WTC11 (cell line): ENCODE data around the gene GRAMD2B. TPM values are rescaled to one million over a fixed set of nuclear protein-coding genes. Genes with fewer than 3 reads are reported as not detected.

Source experiments
- ATAC-seq: fragments of 200-7000 bp; cut with Tn5 transposase; 2 replicates; pipeline ENCODE4 v1.10.0; 2021; ENCODE audit warnings: mild to moderate bottlenecking, moderate library complexity
- CTCF ChIA-PET: fragments of 300-600 bp; sonication (Branson Sonifier 250); formaldehyde crosslinking; loops from one replicate; lab custom pipeline; 2021; ENCODE audit warnings: antibody characterized with exemption; lab: Charles Lee
- POLR2A ChIA-PET: fragments of 350-600 bp; sonication (Branson Sonifier 250); formaldehyde crosslinking; loops from one replicate; lab custom pipeline; 2021; ENCODE audit warnings: antibody characterized with exemption; lab: Charles Lee
- DNase-seq: peaks from one replicate; pipeline ENCODE4 v3.0.0; 2021; ENCODE audit warnings: low spot score
- H3K27ac Mint-ChIP-seq: 2 replicates; pipeline ENCODE4 v1.8.0; 2021; ENCODE audit warnings: mixed read lengths
- H3K27me3 Mint-ChIP-seq: 2 replicates; pipeline ENCODE4 v1.8.0; 2021; ENCODE audit warnings: low read depth, mild to moderate bottlenecking, moderate library complexity, mixed read lengths
- H3K36me3 Mint-ChIP-seq: 2 replicates; pipeline ENCODE4 v1.8.0; 2021; ENCODE audit warnings: mixed read lengths
- H3K4me1 Mint-ChIP-seq: 2 replicates; pipeline ENCODE4 v1.8.0; 2022; ENCODE audit warnings: mixed read lengths
- H3K4me3 Mint-ChIP-seq: 2 replicates; pipeline ENCODE4 v1.8.0; 2021; ENCODE audit warnings: mild to moderate bottlenecking, moderate library complexity, mixed read lengths
- H3K9me3 Mint-ChIP-seq: 2 replicates; pipeline ENCODE4 v1.8.0; 2021; ENCODE audit warnings: mixed read lengths
- CREM ChIP-seq: sonication (generic); formaldehyde crosslinking; IDR thresholded peaks from 2 replicates; pipeline ENCODE4 v1.8.1; 2022; ENCODE audit warnings: mild to moderate bottlenecking, missing genetic modification reagents, moderate library complexity
- FOXK1 ChIP-seq: sonication (generic); formaldehyde crosslinking; IDR thresholded peaks from 2 replicates; pipeline ENCODE4 v1.8.0; 2022; ENCODE audit warnings: mild to moderate bottlenecking, moderate library complexity, missing genetic modification reagents
- FOXP1 ChIP-seq: sonication (generic); formaldehyde crosslinking; IDR thresholded peaks from 2 replicates; pipeline ENCODE4 v1.8.0; 2022; ENCODE audit warnings: missing genetic modification reagents, mild to moderate bottlenecking, moderate library complexity, borderline replicate concordance
- NR1H2 ChIP-seq: sonication (generic); formaldehyde crosslinking; IDR thresholded peaks from 2 replicates; pipeline ENCODE4 v1.9.0; 2021; ENCODE audit warnings: mild to moderate bottlenecking, moderate library complexity, missing genetic modification reagents
- TP53 ChIP-seq: sonication (generic); formaldehyde crosslinking; IDR thresholded peaks from 2 replicates; pipeline ENCODE4 v1.8.1; 2023; ENCODE audit warnings: mild to moderate bottlenecking, missing genetic modification reagents
- ZNF138 ChIP-seq: sonication (generic); formaldehyde crosslinking; conservative IDR thresholded peaks from 2 replicates; pipeline ENCODE4 v1.8.1; 2022; ENCODE audit warnings: mild to moderate bottlenecking, moderate library complexity, missing genetic modification reagents
- ZNF219 ChIP-seq: sonication (generic); formaldehyde crosslinking; IDR thresholded peaks from 2 replicates; pipeline ENCODE4 v1.8.0; 2023; ENCODE audit warnings: missing genetic modification reagents, mild to moderate bottlenecking, borderline replicate concordance
- ZNF317 ChIP-seq: sonication (generic); formaldehyde crosslinking; IDR thresholded peaks from 2 replicates; pipeline ENCODE4 v1.8.1; 2023; ENCODE audit warnings: low read depth, mild to moderate bottlenecking, moderate library complexity, missing genetic modification reagents, borderline replicate concordance
- total RNA-seq: library from RNA; stranded (reverse); gene quantifications from 3 replicates; pipeline ENCODE4 v1.2.3, GENCODE V29; 2021
- TF ChIP-seq, protein P1 (sequence below): sonication (generic); formaldehyde crosslinking; IDR thresholded peaks from 2 replicates; pipeline ENCODE4 v1.8.1; 2022; ENCODE audit warnings: low read depth, missing genetic modification reagents, borderline replicate concordance
- TF ChIP-seq, protein P2 (sequence below): sonication (generic); formaldehyde crosslinking; IDR thresholded peaks from 2 replicates; pipeline ENCODE4 v1.8.1; 2022; ENCODE audit warnings: low read depth, mild to moderate bottlenecking, moderate library complexity, missing genetic modification reagents, borderline replicate concordance
- TF ChIP-seq, protein P3 (sequence below): fragments of 250-450 bp; sonication (Bioruptor Pico); IDR thresholded peaks from 2 replicates; pipeline ENCODE4 v1.9.0; 2021; ENCODE audit warnings: mild to moderate bottlenecking
- TF ChIP-seq, protein P4 (sequence below): sonication (generic); formaldehyde crosslinking; IDR thresholded peaks from 2 replicates; pipeline ENCODE4 v1.8.0; 2023; ENCODE audit warnings: mild to moderate bottlenecking, missing genetic modification reagents
- TF ChIP-seq, protein P5 (sequence below): fragments of 250-450 bp; sonication (Bioruptor Pico); IDR thresholded peaks from 2 replicates; pipeline ENCODE4 v1.9.0; 2021; ENCODE audit warnings: mild to moderate bottlenecking
- TF ChIP-seq, protein P6 (sequence below): sonication (generic); formaldehyde crosslinking; IDR thresholded peaks from 2 replicates; pipeline ENCODE4 v1.8.0; 2023; ENCODE audit warnings: missing genetic modification reagents, mild to moderate bottlenecking, borderline replicate concordance
- TF ChIP-seq, protein P7 (sequence below): fragments of 250-450 bp; sonication (Bioruptor Pico); IDR thresholded peaks from 2 replicates; pipeline ENCODE4 v1.8.0; 2021; ENCODE audit warnings: mild to moderate bottlenecking
- TF ChIP-seq, protein P8 (sequence below): sonication (generic); formaldehyde crosslinking; IDR thresholded peaks from 2 replicates; pipeline ENCODE4 v1.8.0; 2023; ENCODE audit warnings: missing genetic modification reagents

The GRAMD2B gene
- total RNA-seq, 1 experiment from 2014 or later, result 11.6 TPM

DNA sequence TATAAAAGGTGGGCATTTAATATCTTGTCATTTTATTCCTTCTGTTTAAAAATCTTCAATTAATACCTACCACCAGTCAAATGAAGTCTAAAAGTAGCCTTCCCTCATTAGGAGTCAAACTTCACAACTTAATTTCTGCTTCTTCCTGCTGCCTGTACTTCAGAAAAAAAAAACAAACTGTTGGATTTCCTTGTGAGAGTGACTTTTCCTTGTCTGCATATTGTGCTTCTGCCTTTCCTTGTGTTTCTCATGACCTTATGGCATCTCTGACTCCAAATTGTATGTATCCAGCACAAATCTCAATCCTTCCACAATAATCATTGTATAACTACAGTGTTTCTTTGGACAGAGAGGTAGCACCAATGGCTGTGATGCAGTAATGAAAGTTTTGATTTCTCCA, 32.1 kb downstream of the GRAMD2B start (continued):
- TF ChIP-seq FOXK1 (no peak), CREM (no peak), NR1H2 (CRISPR knock-in tag) (no peak)
- TF ChIP-seq, protein P1, sequence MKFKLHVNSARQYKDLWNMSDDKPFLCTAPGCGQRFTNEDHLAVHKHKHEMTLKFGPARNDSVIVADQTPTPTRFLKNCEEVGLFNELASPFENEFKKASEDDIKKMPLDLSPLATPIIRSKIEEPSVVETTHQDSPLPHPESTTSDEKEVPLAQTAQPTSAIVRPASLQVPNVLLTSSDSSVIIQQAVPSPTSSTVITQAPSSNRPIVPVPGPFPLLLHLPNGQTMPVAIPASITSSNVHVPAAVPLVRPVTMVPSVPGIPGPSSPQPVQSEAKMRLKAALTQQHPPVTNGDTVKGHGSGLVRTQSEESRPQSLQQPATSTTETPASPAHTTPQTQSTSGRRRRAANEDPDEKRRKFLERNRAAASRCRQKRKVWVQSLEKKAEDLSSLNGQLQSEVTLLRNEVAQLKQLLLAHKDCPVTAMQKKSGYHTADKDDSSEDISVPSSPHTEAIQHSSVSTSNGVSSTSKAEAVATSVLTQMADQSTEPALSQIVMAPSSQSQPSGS (CRISPR knock-in tag), result no peak
- TF ChIP-seq, protein P2, sequence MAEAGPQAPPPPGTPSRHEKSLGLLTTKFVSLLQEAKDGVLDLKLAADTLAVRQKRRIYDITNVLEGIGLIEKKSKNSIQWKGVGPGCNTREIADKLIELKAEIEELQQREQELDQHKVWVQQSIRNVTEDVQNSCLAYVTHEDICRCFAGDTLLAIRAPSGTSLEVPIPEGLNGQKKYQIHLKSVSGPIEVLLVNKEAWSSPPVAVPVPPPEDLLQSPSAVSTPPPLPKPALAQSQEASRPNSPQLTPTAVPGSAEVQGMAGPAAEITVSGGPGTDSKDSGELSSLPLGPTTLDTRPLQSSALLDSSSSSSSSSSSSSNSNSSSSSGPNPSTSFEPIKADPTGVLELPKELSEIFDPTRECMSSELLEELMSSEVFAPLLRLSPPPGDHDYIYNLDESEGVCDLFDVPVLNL, result no peak

DNA sequence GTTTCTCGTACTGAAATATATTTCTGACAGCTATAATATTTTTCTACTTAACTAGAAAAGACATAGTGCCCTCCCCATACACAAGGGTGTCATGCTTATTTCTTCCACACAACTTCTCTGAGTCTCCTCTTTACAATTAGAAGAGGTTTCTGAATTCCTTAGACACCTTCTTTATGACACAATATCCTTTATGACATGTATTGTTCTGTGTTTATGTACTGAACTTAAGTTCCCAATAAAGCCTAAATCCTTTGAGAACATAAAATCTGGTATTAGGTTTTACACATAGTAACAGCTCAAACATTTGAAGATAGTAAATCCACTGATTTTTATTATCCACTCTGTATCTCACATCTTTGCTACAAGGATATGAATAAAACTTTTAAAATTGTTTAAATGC, 32.5 kb downstream of the GRAMD2B start:
- peaks cover under 1% of the 10 kb centered on the region for H3K4me1 Mint-ChIP-seq
- TF ChIP-seq, protein P3, sequence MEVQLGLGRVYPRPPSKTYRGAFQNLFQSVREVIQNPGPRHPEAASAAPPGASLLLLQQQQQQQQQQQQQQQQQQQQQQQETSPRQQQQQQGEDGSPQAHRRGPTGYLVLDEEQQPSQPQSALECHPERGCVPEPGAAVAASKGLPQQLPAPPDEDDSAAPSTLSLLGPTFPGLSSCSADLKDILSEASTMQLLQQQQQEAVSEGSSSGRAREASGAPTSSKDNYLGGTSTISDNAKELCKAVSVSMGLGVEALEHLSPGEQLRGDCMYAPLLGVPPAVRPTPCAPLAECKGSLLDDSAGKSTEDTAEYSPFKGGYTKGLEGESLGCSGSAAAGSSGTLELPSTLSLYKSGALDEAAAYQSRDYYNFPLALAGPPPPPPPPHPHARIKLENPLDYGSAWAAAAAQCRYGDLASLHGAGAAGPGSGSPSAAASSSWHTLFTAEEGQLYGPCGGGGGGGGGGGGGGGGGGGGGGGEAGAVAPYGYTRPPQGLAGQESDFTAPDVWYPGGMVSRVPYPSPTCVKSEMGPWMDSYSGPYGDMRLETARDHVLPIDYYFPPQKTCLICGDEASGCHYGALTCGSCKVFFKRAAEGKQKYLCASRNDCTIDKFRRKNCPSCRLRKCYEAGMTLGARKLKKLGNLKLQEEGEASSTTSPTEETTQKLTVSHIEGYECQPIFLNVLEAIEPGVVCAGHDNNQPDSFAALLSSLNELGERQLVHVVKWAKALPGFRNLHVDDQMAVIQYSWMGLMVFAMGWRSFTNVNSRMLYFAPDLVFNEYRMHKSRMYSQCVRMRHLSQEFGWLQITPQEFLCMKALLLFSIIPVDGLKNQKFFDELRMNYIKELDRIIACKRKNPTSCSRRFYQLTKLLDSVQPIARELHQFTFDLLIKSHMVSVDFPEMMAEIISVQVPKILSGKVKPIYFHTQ, result no peak
- TF ChIP-seq, protein P4, sequence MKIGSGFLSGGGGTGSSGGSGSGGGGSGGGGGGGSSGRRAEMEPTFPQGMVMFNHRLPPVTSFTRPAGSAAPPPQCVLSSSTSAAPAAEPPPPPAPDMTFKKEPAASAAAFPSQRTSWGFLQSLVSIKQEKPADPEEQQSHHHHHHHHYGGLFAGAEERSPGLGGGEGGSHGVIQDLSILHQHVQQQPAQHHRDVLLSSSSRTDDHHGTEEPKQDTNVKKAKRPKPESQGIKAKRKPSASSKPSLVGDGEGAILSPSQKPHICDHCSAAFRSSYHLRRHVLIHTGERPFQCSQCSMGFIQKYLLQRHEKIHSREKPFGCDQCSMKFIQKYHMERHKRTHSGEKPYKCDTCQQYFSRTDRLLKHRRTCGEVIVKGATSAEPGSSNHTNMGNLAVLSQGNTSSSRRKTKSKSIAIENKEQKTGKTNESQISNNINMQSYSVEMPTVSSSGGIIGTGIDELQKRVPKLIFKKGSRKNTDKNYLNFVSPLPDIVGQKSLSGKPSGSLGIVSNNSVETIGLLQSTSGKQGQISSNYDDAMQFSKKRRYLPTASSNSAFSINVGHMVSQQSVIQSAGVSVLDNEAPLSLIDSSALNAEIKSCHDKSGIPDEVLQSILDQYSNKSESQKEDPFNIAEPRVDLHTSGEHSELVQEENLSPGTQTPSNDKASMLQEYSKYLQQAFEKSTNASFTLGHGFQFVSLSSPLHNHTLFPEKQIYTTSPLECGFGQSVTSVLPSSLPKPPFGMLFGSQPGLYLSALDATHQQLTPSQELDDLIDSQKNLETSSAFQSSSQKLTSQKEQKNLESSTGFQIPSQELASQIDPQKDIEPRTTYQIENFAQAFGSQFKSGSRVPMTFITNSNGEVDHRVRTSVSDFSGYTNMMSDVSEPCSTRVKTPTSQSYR (CRISPR knock-in tag), result no peak
- no peak for TF ChIP-seq NR1H2 (CRISPR knock-in tag)
- TF ChIP-seq, all 79 proteins: peak for 0
- H3K27me3 Mint-ChIP-seq, result no peaks in the 10 kb centered on the region
- peaks cover 8% of the 10 kb centered on the region for H3K36me3 Mint-ChIP-seq
- ChIA-PET POLR2A (no interaction called here), CTCF (no interaction called here)
- DNase-seq (no peak), ATAC-seq (no peak)
- H3K4me3 Mint-ChIP-seq, result no peak overlapping the region
- no peaks in the 10 kb centered on the region; the same call in 1 of the 2 replicates for H3K9me3 Mint-ChIP-seq
- no peak overlapping the region for H3K27ac Mint-ChIP-seq

DNA sequence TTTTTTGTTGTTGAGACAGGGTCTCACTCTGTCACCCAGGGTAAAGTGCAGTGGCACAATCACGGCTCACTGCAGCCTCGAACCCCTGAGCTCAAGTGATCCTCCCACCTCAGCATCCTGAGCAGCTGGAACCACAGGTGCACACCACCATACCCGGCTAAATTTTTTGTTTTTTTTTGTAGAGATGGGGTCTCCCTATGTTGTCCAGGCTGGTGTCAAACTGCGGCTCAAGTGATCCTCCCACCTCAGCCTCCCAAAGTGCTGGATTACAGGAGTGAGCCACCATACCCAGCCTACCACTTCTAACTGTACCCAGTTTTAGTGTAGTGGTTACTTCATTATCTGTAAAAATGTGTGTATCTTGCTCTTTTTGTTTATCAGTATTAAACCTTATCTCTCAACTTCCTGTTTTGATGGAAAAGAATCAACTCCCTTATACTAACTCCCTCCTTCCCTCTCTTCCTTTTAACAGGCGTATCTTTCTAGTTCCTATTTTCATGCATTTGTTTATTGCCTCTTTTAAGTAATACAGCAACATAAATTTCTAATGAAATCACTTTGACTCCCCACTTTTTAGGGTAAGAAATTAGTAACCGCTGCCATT, 33.1 kb downstream of the GRAMD2B start:
- Mint-ChIP-seq H3K36me3 (peaks cover 8% of the 10 kb centered on the region), H3K27me3 (no peaks in the 10 kb centered on the region; the same call in 1 of the 2 replicates), H3K4me3 (no peak overlapping the region), H3K4me1 (no peaks in the 10 kb centered on the region), H3K27ac (no peak overlapping the region), H3K9me3 (no peaks in the 10 kb centered on the region; the same call in 1 of the 2 replicates)
- ATAC-seq (no peak), DNase-seq (no peak)
- ChIA-PET CTCF (interaction anchor here (0.7 kb wide), 1 partner anchor 61 kb away, joined by 3 read pairs; no protein-coding TSS in a partner anchor), POLR2A (no interaction called here)
- TF ChIP-seq, protein P5, sequence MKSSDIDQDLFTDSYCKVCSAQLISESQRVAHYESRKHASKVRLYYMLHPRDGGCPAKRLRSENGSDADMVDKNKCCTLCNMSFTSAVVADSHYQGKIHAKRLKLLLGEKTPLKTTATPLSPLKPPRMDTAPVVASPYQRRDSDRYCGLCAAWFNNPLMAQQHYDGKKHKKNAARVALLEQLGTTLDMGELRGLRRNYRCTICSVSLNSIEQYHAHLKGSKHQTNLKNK, result no peak
- TF ChIP-seq FOXP1 (CRISPR knock-in tag), result no peak
- no peak for TF ChIP-seq ZNF138 (CRISPR knock-in tag)
- TF ChIP-seq, protein P6, sequence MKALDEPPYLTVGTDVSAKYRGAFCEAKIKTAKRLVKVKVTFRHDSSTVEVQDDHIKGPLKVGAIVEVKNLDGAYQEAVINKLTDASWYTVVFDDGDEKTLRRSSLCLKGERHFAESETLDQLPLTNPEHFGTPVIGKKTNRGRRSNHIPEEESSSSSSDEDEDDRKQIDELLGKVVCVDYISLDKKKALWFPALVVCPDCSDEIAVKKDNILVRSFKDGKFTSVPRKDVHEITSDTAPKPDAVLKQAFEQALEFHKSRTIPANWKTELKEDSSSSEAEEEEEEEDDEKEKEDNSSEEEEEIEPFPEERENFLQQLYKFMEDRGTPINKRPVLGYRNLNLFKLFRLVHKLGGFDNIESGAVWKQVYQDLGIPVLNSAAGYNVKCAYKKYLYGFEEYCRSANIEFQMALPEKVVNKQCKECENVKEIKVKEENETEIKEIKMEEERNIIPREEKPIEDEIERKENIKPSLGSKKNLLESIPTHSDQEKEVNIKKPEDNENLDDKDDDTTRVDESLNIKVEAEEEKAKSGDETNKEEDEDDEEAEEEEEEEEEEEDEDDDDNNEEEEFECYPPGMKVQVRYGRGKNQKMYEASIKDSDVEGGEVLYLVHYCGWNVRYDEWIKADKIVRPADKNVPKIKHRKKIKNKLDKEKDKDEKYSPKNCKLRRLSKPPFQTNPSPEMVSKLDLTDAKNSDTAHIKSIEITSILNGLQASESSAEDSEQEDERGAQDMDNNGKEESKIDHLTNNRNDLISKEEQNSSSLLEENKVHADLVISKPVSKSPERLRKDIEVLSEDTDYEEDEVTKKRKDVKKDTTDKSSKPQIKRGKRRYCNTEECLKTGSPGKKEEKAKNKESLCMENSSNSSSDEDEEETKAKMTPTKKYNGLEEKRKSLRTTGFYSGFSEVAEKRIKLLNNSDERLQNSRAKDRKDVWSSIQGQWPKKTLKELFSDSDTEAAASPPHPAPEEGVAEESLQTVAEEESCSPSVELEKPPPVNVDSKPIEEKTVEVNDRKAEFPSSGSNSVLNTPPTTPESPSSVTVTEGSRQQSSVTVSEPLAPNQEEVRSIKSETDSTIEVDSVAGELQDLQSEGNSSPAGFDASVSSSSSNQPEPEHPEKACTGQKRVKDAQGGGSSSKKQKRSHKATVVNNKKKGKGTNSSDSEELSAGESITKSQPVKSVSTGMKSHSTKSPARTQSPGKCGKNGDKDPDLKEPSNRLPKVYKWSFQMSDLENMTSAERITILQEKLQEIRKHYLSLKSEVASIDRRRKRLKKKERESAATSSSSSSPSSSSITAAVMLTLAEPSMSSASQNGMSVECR, result no peak
- TF ChIP-seq, protein P7, sequence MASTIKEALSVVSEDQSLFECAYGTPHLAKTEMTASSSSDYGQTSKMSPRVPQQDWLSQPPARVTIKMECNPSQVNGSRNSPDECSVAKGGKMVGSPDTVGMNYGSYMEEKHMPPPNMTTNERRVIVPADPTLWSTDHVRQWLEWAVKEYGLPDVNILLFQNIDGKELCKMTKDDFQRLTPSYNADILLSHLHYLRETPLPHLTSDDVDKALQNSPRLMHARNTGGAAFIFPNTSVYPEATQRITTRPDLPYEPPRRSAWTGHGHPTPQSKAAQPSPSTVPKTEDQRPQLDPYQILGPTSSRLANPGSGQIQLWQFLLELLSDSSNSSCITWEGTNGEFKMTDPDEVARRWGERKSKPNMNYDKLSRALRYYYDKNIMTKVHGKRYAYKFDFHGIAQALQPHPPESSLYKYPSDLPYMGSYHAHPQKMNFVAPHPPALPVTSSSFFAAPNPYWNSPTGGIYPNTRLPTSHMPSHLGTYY (CRISPR knock-in tag), result no peak
- no peak for TF ChIP-seq ZNF317 (CRISPR knock-in tag)
- TF ChIP-seq ZNF219 (CRISPR knock-in tag), result no peak
- no peak for TF ChIP-seq TP53 (CRISPR knock-in tag)
- TF ChIP-seq, protein P8, sequence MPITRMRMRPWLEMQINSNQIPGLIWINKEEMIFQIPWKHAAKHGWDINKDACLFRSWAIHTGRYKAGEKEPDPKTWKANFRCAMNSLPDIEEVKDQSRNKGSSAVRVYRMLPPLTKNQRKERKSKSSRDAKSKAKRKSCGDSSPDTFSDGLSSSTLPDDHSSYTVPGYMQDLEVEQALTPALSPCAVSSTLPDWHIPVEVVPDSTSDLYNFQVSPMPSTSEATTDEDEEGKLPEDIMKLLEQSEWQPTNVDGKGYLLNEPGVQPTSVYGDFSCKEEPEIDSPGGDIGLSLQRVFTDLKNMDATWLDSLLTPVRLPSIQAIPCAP (CRISPR knock-in tag), result no peak
